HEK293 (cell line): ENCODE results near the gene FIP1L1.

Experiments
- IKZF3 ChIP-seq: fragments of 450-650 bp; IDR thresholded peaks from 2 replicates; pipeline ENCODE4 v1.5.0; 2018; ENCODE audit warnings: missing biosample characterization, mild to moderate bottlenecking, missing genetic modification characterization, moderate library complexity
- KLF16 ChIP-seq: fragments of 450-650 bp; formaldehyde crosslinking; IDR thresholded peaks from 2 replicates; pipeline ENCODE4 v1.5.1; 2017; ENCODE audit warnings: missing biosample characterization, missing genetic modification characterization
- REPIN1 ChIP-seq: fragments of 450-650 bp; formaldehyde crosslinking; IDR thresholded peaks from 2 replicates; pipeline ENCODE4 v1.5.1; 2017; ENCODE audit warnings: missing biosample characterization, missing genetic modification characterization, low read depth
- ZFP37 ChIP-seq: fragments of 450-650 bp; formaldehyde crosslinking; IDR thresholded peaks from 2 replicates; pipeline ENCODE4 v1.5.1; 2016; ENCODE audit warnings: missing biosample characterization, missing genetic modification characterization
- ZNF138 ChIP-seq: fragments of 450-650 bp; formaldehyde crosslinking; IDR thresholded peaks from 2 replicates; pipeline ENCODE4 v1.5.1; 2016; ENCODE audit warnings: missing biosample characterization, missing genetic modification characterization, borderline replicate concordance
- ZNF48 ChIP-seq: fragments of 450-650 bp; formaldehyde crosslinking; IDR thresholded peaks from 2 replicates; pipeline ENCODE4 v1.5.1; 2016; ENCODE audit warnings: missing biosample characterization, missing genetic modification characterization
- ZNF501 ChIP-seq: fragments of 450-650 bp; formaldehyde crosslinking; IDR thresholded peaks from 2 replicates; pipeline ENCODE4 v1.5.1; 2016; ENCODE audit warnings: missing biosample characterization, missing genetic modification characterization
- ZNF624 ChIP-seq: fragments of 450-650 bp; formaldehyde crosslinking; IDR thresholded peaks from 2 replicates; pipeline ENCODE4 v1.5.1; 2017; ENCODE audit warnings: missing biosample characterization, missing genetic modification characterization
- ZNF670 ChIP-seq: fragments of 450-650 bp; formaldehyde crosslinking; IDR thresholded peaks from 2 replicates; pipeline ENCODE4 v1.5.1; 2016; ENCODE audit warnings: missing biosample characterization, missing genetic modification characterization, low read depth
- TF ChIP-seq, protein P1 (sequence below): fragments of 450-650 bp; formaldehyde crosslinking; IDR thresholded peaks from 2 replicates; pipeline ENCODE4 v1.5.1; 2016; ENCODE audit warnings: missing biosample characterization, missing genetic modification characterization
- TF ChIP-seq, protein P2 (sequence below): fragments of 450-650 bp; formaldehyde crosslinking; IDR thresholded peaks from 2 replicates; pipeline ENCODE4 v1.5.1; 2016; ENCODE audit warnings: missing biosample characterization, missing genetic modification characterization
- TF ChIP-seq, protein P3 (sequence below): fragments of 450-650 bp; IDR thresholded peaks from 2 replicates; pipeline ENCODE4 v1.5.1; 2018; ENCODE audit warnings: missing biosample characterization, mild to moderate bottlenecking, missing genetic modification characterization
- TF ChIP-seq, protein P4 (sequence below): fragments of 450-650 bp; formaldehyde crosslinking; IDR thresholded peaks from 2 replicates; pipeline ENCODE4 v1.5.1; 2016; ENCODE audit warnings: missing biosample characterization, missing genetic modification characterization

- TF ChIP-seq, protein P1, sequence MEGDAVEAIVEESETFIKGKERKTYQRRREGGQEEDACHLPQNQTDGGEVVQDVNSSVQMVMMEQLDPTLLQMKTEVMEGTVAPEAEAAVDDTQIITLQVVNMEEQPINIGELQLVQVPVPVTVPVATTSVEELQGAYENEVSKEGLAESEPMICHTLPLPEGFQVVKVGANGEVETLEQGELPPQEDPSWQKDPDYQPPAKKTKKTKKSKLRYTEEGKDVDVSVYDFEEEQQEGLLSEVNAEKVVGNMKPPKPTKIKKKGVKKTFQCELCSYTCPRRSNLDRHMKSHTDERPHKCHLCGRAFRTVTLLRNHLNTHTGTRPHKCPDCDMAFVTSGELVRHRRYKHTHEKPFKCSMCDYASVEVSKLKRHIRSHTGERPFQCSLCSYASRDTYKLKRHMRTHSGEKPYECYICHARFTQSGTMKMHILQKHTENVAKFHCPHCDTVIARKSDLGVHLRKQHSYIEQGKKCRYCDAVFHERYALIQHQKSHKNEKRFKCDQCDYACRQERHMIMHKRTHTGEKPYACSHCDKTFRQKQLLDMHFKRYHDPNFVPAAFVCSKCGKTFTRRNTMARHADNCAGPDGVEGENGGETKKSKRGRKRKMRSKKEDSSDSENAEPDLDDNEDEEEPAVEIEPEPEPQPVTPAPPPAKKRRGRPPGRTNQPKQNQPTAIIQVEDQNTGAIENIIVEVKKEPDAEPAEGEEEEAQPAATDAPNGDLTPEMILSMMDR, result no peak
- no peak for TF ChIP-seq IKZF3 (tag by site-specific recombination)
- TF ChIP-seq ZFP37 (tag by site-specific recombination), result no peak
- TF ChIP-seq KLF16, result no peak
- TF ChIP-seq ZNF670, result no peak
- no peak for TF ChIP-seq ZNF138 (tag by site-specific recombination)
- TF ChIP-seq, protein P2, sequence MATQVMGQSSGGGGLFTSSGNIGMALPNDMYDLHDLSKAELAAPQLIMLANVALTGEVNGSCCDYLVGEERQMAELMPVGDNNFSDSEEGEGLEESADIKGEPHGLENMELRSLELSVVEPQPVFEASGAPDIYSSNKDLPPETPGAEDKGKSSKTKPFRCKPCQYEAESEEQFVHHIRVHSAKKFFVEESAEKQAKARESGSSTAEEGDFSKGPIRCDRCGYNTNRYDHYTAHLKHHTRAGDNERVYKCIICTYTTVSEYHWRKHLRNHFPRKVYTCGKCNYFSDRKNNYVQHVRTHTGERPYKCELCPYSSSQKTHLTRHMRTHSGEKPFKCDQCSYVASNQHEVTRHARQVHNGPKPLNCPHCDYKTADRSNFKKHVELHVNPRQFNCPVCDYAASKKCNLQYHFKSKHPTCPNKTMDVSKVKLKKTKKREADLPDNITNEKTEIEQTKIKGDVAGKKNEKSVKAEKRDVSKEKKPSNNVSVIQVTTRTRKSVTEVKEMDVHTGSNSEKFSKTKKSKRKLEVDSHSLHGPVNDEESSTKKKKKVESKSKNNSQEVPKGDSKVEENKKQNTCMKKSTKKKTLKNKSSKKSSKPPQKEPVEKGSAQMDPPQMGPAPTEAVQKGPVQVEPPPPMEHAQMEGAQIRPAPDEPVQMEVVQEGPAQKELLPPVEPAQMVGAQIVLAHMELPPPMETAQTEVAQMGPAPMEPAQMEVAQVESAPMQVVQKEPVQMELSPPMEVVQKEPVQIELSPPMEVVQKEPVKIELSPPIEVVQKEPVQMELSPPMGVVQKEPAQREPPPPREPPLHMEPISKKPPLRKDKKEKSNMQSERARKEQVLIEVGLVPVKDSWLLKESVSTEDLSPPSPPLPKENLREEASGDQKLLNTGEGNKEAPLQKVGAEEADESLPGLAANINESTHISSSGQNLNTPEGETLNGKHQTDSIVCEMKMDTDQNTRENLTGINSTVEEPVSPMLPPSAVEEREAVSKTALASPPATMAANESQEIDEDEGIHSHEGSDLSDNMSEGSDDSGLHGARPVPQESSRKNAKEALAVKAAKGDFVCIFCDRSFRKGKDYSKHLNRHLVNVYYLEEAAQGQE (tag by site-specific recombination), result no peak
- TF ChIP-seq, protein P3, sequence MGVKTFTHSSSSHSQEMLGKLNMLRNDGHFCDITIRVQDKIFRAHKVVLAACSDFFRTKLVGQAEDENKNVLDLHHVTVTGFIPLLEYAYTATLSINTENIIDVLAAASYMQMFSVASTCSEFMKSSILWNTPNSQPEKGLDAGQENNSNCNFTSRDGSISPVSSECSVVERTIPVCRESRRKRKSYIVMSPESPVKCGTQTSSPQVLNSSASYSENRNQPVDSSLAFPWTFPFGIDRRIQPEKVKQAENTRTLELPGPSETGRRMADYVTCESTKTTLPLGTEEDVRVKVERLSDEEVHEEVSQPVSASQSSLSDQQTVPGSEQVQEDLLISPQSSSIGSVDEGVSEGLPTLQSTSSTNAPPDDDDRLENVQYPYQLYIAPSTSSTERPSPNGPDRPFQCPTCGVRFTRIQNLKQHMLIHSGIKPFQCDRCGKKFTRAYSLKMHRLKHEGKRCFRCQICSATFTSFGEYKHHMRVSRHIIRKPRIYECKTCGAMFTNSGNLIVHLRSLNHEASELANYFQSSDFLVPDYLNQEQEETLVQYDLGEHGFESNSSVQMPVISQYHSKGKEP (tag by site-specific recombination), result no peak
- TF ChIP-seq, protein P4, sequence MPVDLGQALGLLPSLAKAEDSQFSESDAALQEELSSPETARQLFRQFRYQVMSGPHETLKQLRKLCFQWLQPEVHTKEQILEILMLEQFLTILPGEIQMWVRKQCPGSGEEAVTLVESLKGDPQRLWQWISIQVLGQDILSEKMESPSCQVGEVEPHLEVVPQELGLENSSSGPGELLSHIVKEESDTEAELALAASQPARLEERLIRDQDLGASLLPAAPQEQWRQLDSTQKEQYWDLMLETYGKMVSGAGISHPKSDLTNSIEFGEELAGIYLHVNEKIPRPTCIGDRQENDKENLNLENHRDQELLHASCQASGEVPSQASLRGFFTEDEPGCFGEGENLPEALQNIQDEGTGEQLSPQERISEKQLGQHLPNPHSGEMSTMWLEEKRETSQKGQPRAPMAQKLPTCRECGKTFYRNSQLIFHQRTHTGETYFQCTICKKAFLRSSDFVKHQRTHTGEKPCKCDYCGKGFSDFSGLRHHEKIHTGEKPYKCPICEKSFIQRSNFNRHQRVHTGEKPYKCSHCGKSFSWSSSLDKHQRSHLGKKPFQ (tag by site-specific recombination), result no peak
- no peak for TF ChIP-seq ZNF48
- no peak for TF ChIP-seq ZNF624 (tag by site-specific recombination)
- no peak for TF ChIP-seq ZNF501
- no peak for TF ChIP-seq REPIN1 (tag by site-specific recombination)
Observed at GRCh38 chr4:53371049-53371448, 6.4 kb upstream of the FIP1L1 start.
